H1 (cell line): ENCODE data around the gene EID1. TPM values are rescaled to one million over a fixed set of nuclear protein-coding genes. Genes with fewer than 3 reads are reported as not detected.

Source experiments
- CTCF ChIA-PET: fragments of 300-600 bp; sonication (Branson Sonifier 250); formaldehyde crosslinking; loops from one replicate; lab custom pipeline; 2021; ENCODE audit not compliant: partially characterized antibody; lab: Charles Lee
- POLR2A ChIA-PET: fragments of 300-600 bp; sonication (Branson Sonifier 250); formaldehyde crosslinking; loops from one replicate; lab custom pipeline; 2021; ENCODE audit warnings: inconsistent platforms; ENCODE audit not compliant: partially characterized antibody; lab: Charles Lee
- DNase-seq, 2 experiments: peaks; one replicate each; pipeline versions ENCODE4 v3.0.0 to v3.0.0-alpha.2; 2010 to 2022; ENCODE audit warnings: low spot score in 2 of 2, low read depth in 1 of 2, mixed read lengths in 1 of 2
- FAIRE-seq: peaks from 2 replicates; lab custom pipeline; 2011; peaks lifted over from hg19 to GRCh38; lab: Jason Lieb, UNC
- H2AFZ ChIP-seq: 2 replicates; pipeline ENCODE4 v1.8.1; 2012; ENCODE audit warnings: low read length, inconsistent platforms
- H2AK5ac ChIP-seq: 2 replicates; pipeline ENCODE4 v1.6.1; 2013; ENCODE audit warnings: low read depth, low read length
- H2BK120ac ChIP-seq: replicated peaks from 2 replicates; pipeline ENCODE3; 2013; ENCODE audit warnings: low read depth, low read length, inconsistent platforms
- H2BK12ac ChIP-seq: 2 replicates; pipeline ENCODE4 v1.6.1; 2013; ENCODE audit warnings: low read depth, low read length
- H2BK15ac ChIP-seq: 2 replicates; pipeline ENCODE4 v1.6.1; 2013; ENCODE audit warnings: low read length
- H2BK20ac ChIP-seq: 2 replicates; pipeline ENCODE4 v1.6.1; 2013; ENCODE audit warnings: low read length
- H2BK5ac ChIP-seq: 2 replicates; pipeline ENCODE4 v1.6.1; 2013; ENCODE audit warnings: low read depth, low read length
- H3K14ac ChIP-seq: 2 replicates; pipeline ENCODE4 v1.6.1; 2013; ENCODE audit warnings: inconsistent platforms; ENCODE audit not compliant: insufficient read length
- H3K18ac ChIP-seq: 2 replicates; pipeline ENCODE4 v1.6.1; 2013; ENCODE audit warnings: low read length; ENCODE audit errors: extremely low read depth
- H3K23ac ChIP-seq: 2 replicates; pipeline ENCODE4 v1.6.1; 2013; ENCODE audit warnings: inconsistent platforms; ENCODE audit not compliant: insufficient read length
- H3K23me2 ChIP-seq: 2 replicates; pipeline ENCODE4 v1.6.1; 2013; ENCODE audit warnings: low read depth, low read length
- H3K27ac ChIP-seq: 2 replicates; pipeline ENCODE4 v1.6.1; 2011; ENCODE audit warnings: low read depth, low read length, inconsistent platforms
- H3K27me3 ChIP-seq, 4 experiments: replicated peaks in 1 of 4; 1 replicate in 1 of 4; 2 replicates in 3 of 4; pipeline versions ENCODE4 v1.6.1 to v1.8.1; 2011 to 2013; ENCODE audit warnings: low read length in 3 of 4, mild to moderate bottlenecking in 3 of 4, inconsistent platforms in 2 of 4, mixed read lengths in 2 of 4, moderate library complexity in 1 of 4; ENCODE audit not compliant: control insufficient read depth in 3 of 4, insufficient read depth in 3 of 4; ENCODE audit errors: extremely low read depth in 1 of 4
- H3K36me3 ChIP-seq, 4 experiments: 2 replicates each; pipeline versions ENCODE4 v1.6.1 to v1.8.1; 2011 to 2013; ENCODE audit warnings: mild to moderate bottlenecking in 4 of 4, low read length in 3 of 4, moderate library complexity in 2 of 4, control low read depth in 1 of 4, inconsistent platforms in 1 of 4; ENCODE audit not compliant: insufficient read depth in 4 of 4, control insufficient read depth in 2 of 4
- H3K4ac ChIP-seq: replicated peaks from 2 replicates; pipeline ENCODE3; 2013; ENCODE audit warnings: low read length, low read depth, mixed read lengths, inconsistent platforms; ENCODE audit not compliant: insufficient read length
- H3K4me1 ChIP-seq, 4 experiments: replicated peaks in 1 of 4; 1 replicate in 1 of 4; 2 replicates in 3 of 4; pipeline versions ENCODE4 v1.6.1 to v1.8.1; 2011 to 2013; ENCODE audit warnings: low read length in 3 of 4, inconsistent platforms in 2 of 4, mixed read lengths in 1 of 4; ENCODE audit not compliant: insufficient read depth in 4 of 4, control insufficient read depth in 3 of 4
- H3K4me2 ChIP-seq, 2 experiments: 2 replicates each; pipeline versions ENCODE4 v1.6.1 to v1.8.1; 2011 to 2013; ENCODE audit warnings: low read depth in 2 of 2, low read length in 2 of 2, control low read depth in 1 of 2, inconsistent platforms in 1 of 2, mild to moderate bottlenecking in 1 of 2; ENCODE audit not compliant: insufficient read depth in 1 of 2
- H3K4me3 ChIP-seq, 4 experiments: fragments of 200-600, 300-600 bp in 1 of 4; sonication (generic), shearing (Covaris generic), sonication (Bioruptor Twin) in 1 of 4; 2 replicates each; pipeline versions ENCODE4 v1.5.1 to v1.8.1; 2011 to 2016; ENCODE audit warnings: low read length in 4 of 4, low read depth in 3 of 4, control low read depth in 2 of 4, inconsistent platforms in 2 of 4, mild to moderate bottlenecking in 2 of 4, mixed read lengths in 1 of 4, moderate library complexity in 1 of 4; ENCODE audit not compliant: insufficient read depth in 2 of 4; ENCODE audit errors: extremely low read depth in 1 of 4
- H3K56ac ChIP-seq: replicated peaks from 2 replicates; pipeline ENCODE3; 2013; ENCODE audit warnings: low read depth, mild to moderate bottlenecking, mixed read lengths, low read length, inconsistent platforms; ENCODE audit not compliant: insufficient read length
- H3K79me1 ChIP-seq: 2 replicates; pipeline ENCODE4 v1.6.1; 2013; ENCODE audit warnings: low read depth, low read length, control low read depth
- H3K79me2 ChIP-seq, 2 experiments: 2 replicates each; pipeline versions ENCODE4 v1.6.1 to v1.8.1; 2012 to 2013; ENCODE audit warnings: low read length in 2 of 2, mild to moderate bottlenecking in 2 of 2, inconsistent platforms in 1 of 2; ENCODE audit not compliant: insufficient read depth in 2 of 2, control insufficient read depth in 1 of 2
- H3K9ac ChIP-seq, 4 experiments: replicated peaks in 1 of 4; 1 replicate in 1 of 4; 2 replicates in 3 of 4; pipeline versions ENCODE4 v1.6.1 to v1.8.1; 2011 to 2013; ENCODE audit warnings: low read depth in 3 of 4, low read length in 3 of 4, control low read depth in 2 of 4, mild to moderate bottlenecking in 2 of 4, moderate library complexity in 2 of 4, inconsistent platforms in 1 of 4; ENCODE audit errors: extremely low read depth in 1 of 4
- H3K9me3 ChIP-seq, 2 experiments: 2 replicates each; pipeline versions ENCODE4 v1.6.1 to v1.8.1; 2012 to 2013; ENCODE audit warnings: mild to moderate bottlenecking in 2 of 2, moderate library complexity in 2 of 2, control low read depth in 1 of 2, inconsistent platforms in 1 of 2, low read depth in 1 of 2, low read length in 1 of 2, mixed read lengths in 1 of 2; ENCODE audit not compliant: insufficient read depth in 2 of 2
- H4K20me1 ChIP-seq, 2 experiments: replicated peaks in 1 of 2; 2 replicates each; pipeline versions ENCODE3 to v1.8.1; 2011 to 2013; ENCODE audit warnings: inconsistent platforms in 2 of 2, low read length in 2 of 2, mild to moderate bottlenecking in 1 of 2; ENCODE audit not compliant: insufficient read depth in 2 of 2, control insufficient read depth in 1 of 2
- H4K5ac ChIP-seq: 2 replicates; pipeline ENCODE4 v1.6.1; 2013; ENCODE audit warnings: low read length, low read depth, mixed read lengths, inconsistent platforms; ENCODE audit not compliant: insufficient read length
- H4K8ac ChIP-seq: 2 replicates; pipeline ENCODE4 v1.8.0; 2013; ENCODE audit warnings: mild to moderate bottlenecking, moderate library complexity, low read length, inconsistent platforms; ENCODE audit not compliant: insufficient read depth; ENCODE audit errors: extremely low read depth
- H4K91ac ChIP-seq: replicated peaks from 2 replicates; pipeline ENCODE3; 2013; ENCODE audit warnings: low read length, mixed read lengths, inconsistent platforms; ENCODE audit not compliant: insufficient read length
- ASH2L ChIP-seq: fragments of 200-600, 300-600 bp; sonication (generic); IDR thresholded peaks from one replicate; pipeline ENCODE4 v1.7.1; 2017; ENCODE audit warnings: low read length
- ATF2 ChIP-seq: IDR thresholded peaks from 2 replicates; pipeline ENCODE4 v1.6.1; 2012; ENCODE audit warnings: low read length, inconsistent platforms
- BCL11A ChIP-seq, 2 experiments: IDR thresholded peaks; one replicate each; pipeline ENCODE4 v1.6.1; 2011; ENCODE audit warnings: low read depth in 2 of 2, low read length in 2 of 2, mild to moderate bottlenecking in 2 of 2
- CEBPB ChIP-seq: IDR thresholded peaks from 2 replicates; pipeline ENCODE4 v1.6.1; 2012; ENCODE audit warnings: low read depth, low read length
- FOSL1 ChIP-seq: IDR thresholded peaks from 2 replicates; pipeline ENCODE4 v1.6.1; 2011; ENCODE audit warnings: mild to moderate bottlenecking, low read depth, low read length, moderate library complexity; ENCODE audit not compliant: insufficient read depth
- HDAC2 ChIP-seq, 2 experiments: fragments of 300-600 bp in 1 of 2; sonication (generic) in 1 of 2; IDR thresholded peaks; 2 replicates each; pipeline ENCODE4 v1.6.1; 2011 to 2012; ENCODE audit warnings: low read depth in 2 of 2, low read length in 2 of 2, mild to moderate bottlenecking in 2 of 2, moderate library complexity in 2 of 2, borderline replicate concordance in 1 of 2, inconsistent platforms in 1 of 2
- MAX ChIP-seq: IDR thresholded peaks from 2 replicates; pipeline ENCODE4 v1.6.1; 2012; ENCODE audit warnings: inconsistent platforms
- POLR2A ChIP-seq, 2 experiments: IDR thresholded peaks; 1 replicate in 1 of 2; 2 replicates in 1 of 2; pipeline ENCODE4 v1.6.1; 2011; ENCODE audit warnings: low read depth in 2 of 2, low read length in 2 of 2, mild to moderate bottlenecking in 2 of 2; ENCODE audit errors: control extremely low read depth in 1 of 2
- RFX5 ChIP-seq: IDR thresholded peaks from 2 replicates; pipeline ENCODE4 v1.6.1; 2011; ENCODE audit warnings: low read depth, low read length, improper control_type of control experiment, borderline replicate concordance
- RXRA ChIP-seq: IDR thresholded peaks from 2 replicates; pipeline ENCODE4 v1.6.1; 2011; ENCODE audit warnings: low read depth, mild to moderate bottlenecking, low read length, moderate library complexity; ENCODE audit not compliant: insufficient read depth
- SIRT6 ChIP-seq: IDR thresholded peaks from one replicate; pipeline ENCODE4 v1.7.1; 2012; ENCODE audit warnings: low read length, inconsistent platforms
- SP1 ChIP-seq: IDR thresholded peaks from 2 replicates; pipeline ENCODE4 v1.6.1; 2011; ENCODE audit warnings: low read depth, low read length
- TBP ChIP-seq: IDR thresholded peaks from 2 replicates; pipeline ENCODE4 v1.6.1; 2011; ENCODE audit warnings: low read depth, low read length, improper control_type of control experiment
- TCF12 ChIP-seq: IDR thresholded peaks from 2 replicates; pipeline ENCODE4 v1.6.1; 2011; ENCODE audit warnings: low read depth, mild to moderate bottlenecking, low read length
- WGBS, 2 experiments: shearing (Covaris generic) in 1 of 2; methylation state at CpG; one replicate each; pipeline versions ENCODE4 v1.1.6 to v1.1.7; 2013 to 2015; ENCODE audit warnings: low lambda C conversion rate in 2 of 2, mixed read lengths in 2 of 2, inconsistent platforms in 1 of 2, low coverage in 1 of 2, missing lambda C conversion rate in 1 of 2; ENCODE audit not compliant: insufficient replicate concordance in 2 of 2, insufficient coverage in 1 of 2, insufficient read length in 1 of 2; ENCODE audit errors: extremely low coverage in 1 of 2, missing lambda C conversion rate in 1 of 2; 5-methylcytosine and 5-hydroxymethylcytosine counted together
- polyA plus RNA-seq, 7 experiments: library from polyadenylated mRNA; depleted of rRNA in 3 of 7; stranded (reverse) in 5 of 7; unstranded in 2 of 7; fragments of >200 nt in 5 of 7; fragments of 200-250 nt in 2 of 7; gene quantifications; 1 replicate in 5 of 7; 2 replicates in 1 of 7; 4 replicates in 1 of 7; pipeline versions ENCODE4 v1.2.1 to v1.2.3, GENCODE V29; 2011 to 2013; ENCODE audit warnings: missing spikeins in 2 of 7, mixed read lengths in 2 of 7
- total RNA-seq: library from RNA; stranded (reverse); fragmentation: NEBNext Ultra II Directional; extraction: Animal tissue kit (Norgen Biotek cat#: 25700); gene quantifications from 2 replicates; pipeline ENCODE4 v1.2.1, GENCODE V29; 2021

Gene EID1
- total and polyA plus RNA-seq, 2 of the 8 experiments (the other 6 are each of a cell fraction or from before 2014, with no cell fraction given): 101 to 110 TPM

- Histone ChIP-seq H3K9me3 (no peaks in the 10 kb centered on the region), H4K20me1 (no peaks in the 10 kb centered on the region), H2BK120ac (no peak overlapping the region), H3K18ac (no peak overlapping the region), H3K79me1 (no peaks in the 10 kb centered on the region), H2AFZ (no peak overlapping the region), H3K4me3 (no peak overlapping the region), H4K5ac (no peak overlapping the region), H3K56ac (no peak overlapping the region), H3K27ac (no peak overlapping the region), H2BK12ac (no peak overlapping the region)
- CTCF ChIA-PET: interaction anchor here (0.9 to 4.1 kb wide), 5 partner anchors 8 to 173 kb away, joined by 3 to 19 read pairs (median 4); no protein-coding TSS in a partner anchor
- no peak for TF ChIP-seq RFX5
- TF ChIP-seq CEBPB: no peak
- no peak for TF ChIP-seq POLR2A (IDR thresholded peaks at IDR 0.05; ENCODE audit: control extremely low read depth in 1 of 2, low read depth in 2 of 2, low read length in 2 of 2)
- no peak for TF ChIP-seq ASH2L
- TF ChIP-seq FOSL1: no peak
- TF ChIP-seq RXRA: no peak
- TF ChIP-seq BCL11A (IDR thresholded peaks at IDR 0.05; ENCODE audit: low read depth in 2 of 2, low read length in 2 of 2): no peak
- no peak for TF ChIP-seq TBP
- no peak for TF ChIP-seq HDAC2 (IDR thresholded peaks at IDR 0.05; ENCODE audit: borderline replicate concordance in 1 of 2, low read depth in 2 of 2, low read length in 2 of 2)
- no peak for TF ChIP-seq SP1
- no peak for TF ChIP-seq TCF12
- no peak for TF ChIP-seq SIRT6
- TF ChIP-seq MAX: no peak
- no peak for TF ChIP-seq ATF2
- TF ChIP-seq, all 59 proteins: peak for 0
- Histone ChIP-seq H3K79me2 (no peaks in the 10 kb centered on the region), H3K4ac (no peak overlapping the region), H3K4me1 (no peaks in the 10 kb centered on the region), H2BK15ac (no peak overlapping the region), H3K36me3 (no peaks in the 10 kb centered on the region), H2BK5ac (no peak overlapping the region), H3K23me2 (no peaks in the 10 kb centered on the region), H2AK5ac (no peak overlapping the region), H4K91ac (no peak overlapping the region), H2BK20ac (no peak overlapping the region), H3K9ac (no peak overlapping the region), H3K27me3 (no peaks in the 10 kb centered on the region), H4K8ac (no peak overlapping the region), H3K23ac (no peak overlapping the region), H3K14ac (no peak overlapping the region), H3K4me2 (no peak overlapping the region)
- DNase-seq (no peak), FAIRE-seq (no peak)
- WGBS, 2 experiments: 94% methylated on average over 1 of the region's 1 CpG; no CpG with 5 or more reads in 1 of the 2 experiments
- POLR2A ChIA-PET: no interaction called here
Measured at GRCh38 chr15:48888836-48889235, 10.9 kb downstream of the EID1 start.
